Measurements from ENCODE around the gene HECTD1. TPM values are rescaled to one million over a fixed set of nuclear protein-coding genes. Genes with fewer than 3 reads are reported as not detected.

The HECTD1 gene
- total and polyA plus RNA-seq, 9 of the 15 experiments (the other 6 are each of a cell fraction or from before 2014, with no cell fraction given), result 27.9 to 111 (median 78.1) TPM

DNA sequence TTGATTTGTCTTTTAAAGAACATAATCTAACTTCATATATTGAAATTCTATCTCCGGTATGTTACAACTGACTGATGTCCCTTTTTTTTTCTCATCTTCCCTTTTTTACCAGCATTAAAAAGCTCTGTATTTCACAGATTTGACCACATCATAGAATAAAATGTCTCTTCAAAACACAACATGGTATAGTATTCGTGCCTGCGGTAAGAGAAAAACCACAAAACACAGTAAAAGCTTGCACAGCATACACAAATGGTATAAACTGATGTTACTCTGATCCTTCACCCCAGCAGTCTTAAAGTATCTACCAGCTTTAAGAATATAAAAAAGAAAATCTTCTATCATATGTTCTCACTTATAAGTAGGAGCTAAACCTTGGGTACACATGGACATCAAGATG is 83.4 kb downstream of the HECTD1 start:
- no peaks in the 10 kb centered on the region for H3K9me1 ChIP-seq (ENCODE audit: control insufficient read depth, insufficient read depth, low read length)
- no peaks in the 10 kb centered on the region for H4K20me1 ChIP-seq (replicated peaks; ENCODE audit: control insufficient read depth, insufficient read depth, low read length)
- FAIRE-seq, result no peak
- H3K4me1 ChIP-seq (replicated peaks in 1 of 2; ENCODE audit: control insufficient read depth in 2 of 2, insufficient read depth in 2 of 2, low read length in 2 of 2), result no peaks in the 10 kb centered on the region
- no peak overlapping the region for H3K9ac ChIP-seq (ENCODE audit: insufficient read depth in 1 of 2, low read depth in 2 of 2, low read length in 2 of 2)
- 94% methylated on average over 3 of the region's 3 CpGs for WGBS (ENCODE audit: insufficient coverage, low coverage, missing lambda C conversion rate)
- H3K27ac ChIP-seq (ENCODE audit: extremely low read depth, low read depth, low read length), result no peak overlapping the region
- CTCF ChIA-PET (ENCODE audit: low intra/inter-chr PET ratio), result no interaction called here
- ATAC-seq, result no peak
- H3K79me2 ChIP-seq (ENCODE audit: control insufficient read depth, insufficient read depth, low read length), result no peaks in the 10 kb centered on the region
- in situ Hi-C loops (cut with MboI) (no loop called here), intact Hi-C loops (cut with micrococcal nuclease) (no loop called here)
- DNase-seq (ENCODE audit: extremely low read depth in 1 of 4, low spot score in 3 of 4), result no peak
- no peak overlapping the region for H3K4me3 ChIP-seq
- peaks cover 89% of the 10 kb centered on the region for H3K36me3 ChIP-seq (ENCODE audit: control insufficient read depth, insufficient read depth, low read length)
- H3K4me2 ChIP-seq (ENCODE audit: insufficient read depth, low read length), result no peak overlapping the region
- BruUV-seq (replicated peaks), result no TSS peak
- H3K9me3 ChIP-seq (replicated peaks; ENCODE audit: control insufficient read depth, insufficient read depth, low read depth, low read length), result no peaks in the 10 kb centered on the region
- no peak for TF ChIP-seq PCBP2 (IDR thresholded peaks at IDR 0.05; ENCODE audit: low read depth, low read length, poor library complexity, severe bottlenecking)
- no peak for TF ChIP-seq SIN3A (IDR thresholded peaks at IDR 0.05; ENCODE audit: borderline replicate concordance in 2 of 2, control insufficient read depth in 1 of 2, low read depth in 2 of 2, low read length in 2 of 2)
- no peak for TF ChIP-seq ZNF551 (CRISPR knock-in tag; IDR thresholded peaks at IDR 0.05)
- TF ChIP-seq PCBP1 (IDR thresholded peaks at IDR 0.05; ENCODE audit: low read depth, low read length, poor library complexity, severe bottlenecking), result no peak
- no peak overlapping the region for H2AFZ ChIP-seq (ENCODE audit: low read depth, low read length)
- no peaks in the 10 kb centered on the region for H3K27me3 ChIP-seq (ENCODE audit: control insufficient read depth in 2 of 2, insufficient read depth in 2 of 2, low read length in 2 of 2)
- POLR2A ChIA-PET, result interaction anchor here (2.1 kb wide), 1 partner anchor 11 kb away, joined by 7 read pairs; no protein-coding TSS in a partner anchor

DNA sequence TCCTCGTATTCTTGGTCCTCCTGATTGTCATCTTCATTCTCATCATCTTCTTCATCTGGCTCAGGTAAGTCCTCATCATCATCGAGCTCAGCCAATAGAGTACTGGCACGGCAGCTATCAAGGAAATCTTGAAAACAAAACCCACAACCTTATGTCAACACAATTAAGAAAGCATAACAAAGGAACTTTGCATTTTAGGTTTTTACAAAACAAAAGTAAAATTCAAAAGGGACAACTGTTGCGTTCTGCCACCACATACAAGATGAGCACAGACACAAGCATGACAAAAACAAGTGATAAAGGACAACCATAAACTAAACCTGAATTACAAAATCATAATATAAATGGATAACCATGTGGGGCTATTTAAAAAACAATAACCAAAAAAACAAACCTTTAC is 84.7 kb downstream of the HECTD1 start:
- no peak for FAIRE-seq
- no peaks in the 10 kb centered on the region for H4K20me1 ChIP-seq (replicated peaks; ENCODE audit: control insufficient read depth, insufficient read depth, low read length)
- H3K4me2 ChIP-seq (ENCODE audit: insufficient read depth, low read length), result no peak overlapping the region
- 91% methylated on average over 4 of the region's 4 CpGs for WGBS (ENCODE audit: insufficient coverage, low coverage, missing lambda C conversion rate)
- BruUV-seq (replicated peaks), result no TSS peak
- H3K4me3 ChIP-seq, result no peak overlapping the region
- H3K79me2 ChIP-seq (ENCODE audit: control insufficient read depth, insufficient read depth, low read length), result no peaks in the 10 kb centered on the region
- H3K27me3 ChIP-seq (ENCODE audit: control insufficient read depth in 2 of 2, insufficient read depth in 2 of 2, low read length in 2 of 2), result no peaks in the 10 kb centered on the region
- H3K4me1 ChIP-seq (replicated peaks in 1 of 2; ENCODE audit: control insufficient read depth in 2 of 2, insufficient read depth in 2 of 2, low read length in 2 of 2), result no peaks in the 10 kb centered on the region
- DNase-seq (ENCODE audit: extremely low read depth in 1 of 4, low spot score in 3 of 4), result no peak
- ATAC-seq, result no peak
- intact Hi-C loops (cut with micrococcal nuclease) (no loop called here), in situ Hi-C loops (cut with MboI) (no loop called here)
- peaks cover 87% of the 10 kb centered on the region for H3K36me3 ChIP-seq (ENCODE audit: control insufficient read depth, insufficient read depth, low read length)
- no peak overlapping the region for H2AFZ ChIP-seq (ENCODE audit: low read depth, low read length)
- CTCF ChIA-PET (ENCODE audit: low intra/inter-chr PET ratio), result no interaction called here
- H3K9me3 ChIP-seq (replicated peaks; ENCODE audit: control insufficient read depth, insufficient read depth, low read depth, low read length), result no peaks in the 10 kb centered on the region
- POLR2A ChIA-PET, result interaction anchor here (2.1 kb wide), 1 partner anchor 12 kb away, joined by 7 read pairs; no protein-coding TSS in a partner anchor
- H3K27ac ChIP-seq (ENCODE audit: extremely low read depth, low read depth, low read length), result no peak overlapping the region
- no peak overlapping the region for H3K9ac ChIP-seq (ENCODE audit: insufficient read depth in 1 of 2, low read depth in 2 of 2, low read length in 2 of 2)
- H3K9me1 ChIP-seq (ENCODE audit: control insufficient read depth, insufficient read depth, low read length), result no peaks in the 10 kb centered on the region
- TF ChIP-seq, protein P1, sequence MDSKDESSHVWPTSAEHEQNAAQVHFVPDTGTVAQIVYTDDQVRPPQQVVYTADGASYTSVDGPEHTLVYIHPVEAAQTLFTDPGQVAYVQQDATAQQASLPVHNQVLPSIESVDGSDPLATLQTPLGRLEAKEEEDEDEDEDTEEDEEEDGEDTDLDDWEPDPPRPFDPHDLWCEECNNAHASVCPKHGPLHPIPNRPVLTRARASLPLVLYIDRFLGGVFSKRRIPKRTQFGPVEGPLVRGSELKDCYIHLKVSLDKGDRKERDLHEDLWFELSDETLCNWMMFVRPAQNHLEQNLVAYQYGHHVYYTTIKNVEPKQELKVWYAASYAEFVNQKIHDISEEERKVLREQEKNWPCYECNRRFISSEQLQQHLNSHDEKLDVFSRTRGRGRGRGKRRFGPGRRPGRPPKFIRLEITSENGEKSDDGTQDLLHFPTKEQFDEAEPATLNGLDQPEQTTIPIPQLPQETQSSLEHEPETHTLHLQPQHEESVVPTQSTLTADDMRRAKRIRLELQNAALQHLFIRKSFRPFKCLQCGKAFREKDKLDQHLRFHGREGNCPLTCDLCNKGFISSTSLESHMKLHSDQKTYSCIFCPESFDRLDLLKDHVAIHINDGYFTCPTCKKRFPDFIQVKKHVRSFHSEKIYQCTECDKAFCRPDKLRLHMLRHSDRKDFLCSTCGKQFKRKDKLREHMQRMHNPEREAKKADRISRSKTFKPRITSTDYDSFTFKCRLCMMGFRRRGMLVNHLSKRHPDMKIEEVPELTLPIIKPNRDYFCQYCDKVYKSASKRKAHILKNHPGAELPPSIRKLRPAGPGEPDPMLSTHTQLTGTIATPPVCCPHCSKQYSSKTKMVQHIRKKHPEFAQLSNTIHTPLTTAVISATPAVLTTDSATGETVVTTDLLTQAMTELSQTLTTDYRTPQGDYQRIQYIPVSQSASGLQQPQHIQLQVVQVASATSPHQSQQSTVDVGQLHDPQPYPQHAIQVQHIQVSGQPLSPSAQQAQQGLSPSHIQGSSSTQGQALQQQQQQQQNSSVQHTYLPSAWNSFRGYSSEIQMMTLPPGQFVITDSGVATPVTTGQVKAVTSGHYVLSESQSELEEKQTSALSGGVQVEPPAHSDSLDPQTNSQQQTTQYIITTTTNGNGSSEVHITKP (IDR thresholded peaks at IDR 0.05; ENCODE audit: partially characterized antibody), result no peak
- no peak for TF ChIP-seq HNRNPL (IDR thresholded peaks at IDR 0.05; ENCODE audit: low read depth, low read length)
- no peak for TF ChIP-seq CBX3 (IDR thresholded peaks at IDR 0.05; ENCODE audit: borderline replicate concordance in 1 of 2, low read length in 2 of 2)
- no peak for TF ChIP-seq MAFF (IDR thresholded peaks at IDR 0.05; ENCODE audit: low read length)
- TF ChIP-seq, protein P2, sequence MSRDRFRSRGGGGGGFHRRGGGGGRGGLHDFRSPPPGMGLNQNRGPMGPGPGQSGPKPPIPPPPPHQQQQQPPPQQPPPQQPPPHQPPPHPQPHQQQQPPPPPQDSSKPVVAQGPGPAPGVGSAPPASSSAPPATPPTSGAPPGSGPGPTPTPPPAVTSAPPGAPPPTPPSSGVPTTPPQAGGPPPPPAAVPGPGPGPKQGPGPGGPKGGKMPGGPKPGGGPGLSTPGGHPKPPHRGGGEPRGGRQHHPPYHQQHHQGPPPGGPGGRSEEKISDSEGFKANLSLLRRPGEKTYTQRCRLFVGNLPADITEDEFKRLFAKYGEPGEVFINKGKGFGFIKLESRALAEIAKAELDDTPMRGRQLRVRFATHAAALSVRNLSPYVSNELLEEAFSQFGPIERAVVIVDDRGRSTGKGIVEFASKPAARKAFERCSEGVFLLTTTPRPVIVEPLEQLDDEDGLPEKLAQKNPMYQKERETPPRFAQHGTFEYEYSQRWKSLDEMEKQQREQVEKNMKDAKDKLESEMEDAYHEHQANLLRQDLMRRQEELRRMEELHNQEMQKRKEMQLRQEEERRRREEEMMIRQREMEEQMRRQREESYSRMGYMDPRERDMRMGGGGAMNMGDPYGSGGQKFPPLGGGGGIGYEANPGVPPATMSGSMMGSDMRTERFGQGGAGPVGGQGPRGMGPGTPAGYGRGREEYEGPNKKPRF (IDR thresholded peaks at IDR 0.05; ENCODE audit: low read depth, low read length), result no peak
- TF ChIP-seq MTA2 (IDR thresholded peaks at IDR 0.05; ENCODE audit: low read depth), result no peak

Data from K562 (cell line).